Brain microvascular endothelial cell (primary cell): ENCODE results near the gene TCF7L2.

Experiments
- DNase-seq: peaks from one replicate; pipeline ENCODE4 v3.0.0-alpha.2; 2020
- H3K27ac ChIP-seq: fragments of 250-450 bp; sonication (Bioruptor Pico); 2 replicates; pipeline ENCODE4 v1.5.1; 2020; ENCODE audit warnings: mild to moderate bottlenecking, moderate library complexity
- H3K27me3 ChIP-seq: fragments of 250-450 bp; sonication (Bioruptor Pico); replicated peaks from 2 replicates; pipeline ENCODE4 v1.5.1; 2020; ENCODE audit warnings: mild to moderate bottlenecking
- H3K36me3 ChIP-seq: fragments of 250-450 bp; sonication (Bioruptor Pico); replicated peaks from 2 replicates; pipeline ENCODE4 v1.5.1; 2020; ENCODE audit warnings: mild to moderate bottlenecking
- H3K4me3 ChIP-seq: 2 replicates; pipeline ENCODE4 v1.5.1; 2011; ENCODE audit warnings: low read depth, mild to moderate bottlenecking, control low read depth, low read length, moderate library complexity
- CTCF ChIP-seq: IDR thresholded peaks from 2 replicates; pipeline ENCODE4 v1.5.1; 2011; ENCODE audit warnings: low read depth, mild to moderate bottlenecking, moderate library complexity, low read length, control low read depth, inconsistent platforms; ENCODE audit errors: missing control alignments
- in situ Hi-C: cut with HindIII; loops from 2 replicates; pipeline ENCODE4 v1.10.0; 2017; ENCODE audit warnings: low sequenced_read_pairs, low pct_ligation_motif_present

Gene TCF7L2

GRCh38 chr10:113177936-113178335 lies 227.9 kb downstream of the TCF7L2 start:
- TF ChIP-seq CTCF, result no peak
- no peak for DNase-seq
- in situ Hi-C loops, result no loop called here
- no peak overlapping the region for H3K4me3 ChIP-seq
- no peaks in the 10 kb centered on the region for H3K27me3 ChIP-seq
- H3K36me3 ChIP-seq, result no peaks in the 10 kb centered on the region
- H3K27ac ChIP-seq, result no peak overlapping the region

GRCh38 chr10:113178771-113179170 lies 228.7 kb downstream of the TCF7L2 start:
- no peaks in the 10 kb centered on the region for H3K36me3 ChIP-seq

GRCh38 chr10:113179265-113179664 lies 229.2 kb downstream of the TCF7L2 start:
- no peak for DNase-seq
- H3K27ac ChIP-seq, result no peak overlapping the region
- no peak for TF ChIP-seq CTCF
- H3K36me3 ChIP-seq, result no peaks in the 10 kb centered on the region
- H3K27me3 ChIP-seq, result no peaks in the 10 kb centered on the region
- H3K4me3 ChIP-seq, result no peak overlapping the region
- in situ Hi-C loops, result no loop called here

More at GRCh38 chr10:113178771-113179170, 228.7 kb downstream of the TCF7L2 start:
- H3K27ac ChIP-seq, result no peak overlapping the region
- no peak for DNase-seq
- TF ChIP-seq CTCF, result no peak
- H3K27me3 ChIP-seq, result no peaks in the 10 kb centered on the region
- in situ Hi-C loops, result no loop called here
- no peak overlapping the region for H3K4me3 ChIP-seq

GRCh38 chr10:113179966-113180365 lies 229.9 kb downstream of the TCF7L2 start:
- in situ Hi-C loops, result no loop called here
- DNase-seq, result no peak
- TF ChIP-seq CTCF, result no peak
- H3K27ac ChIP-seq, result no peak overlapping the region
- no peaks in the 10 kb centered on the region for H3K27me3 ChIP-seq
- no peaks in the 10 kb centered on the region for H3K36me3 ChIP-seq
- no peak overlapping the region for H3K4me3 ChIP-seq

- H3K4me3 ChIP-seq, result no peak overlapping the region
- H3K27ac ChIP-seq, result no peak overlapping the region
- no peak for DNase-seq
- in situ Hi-C loops, result no loop called here
- TF ChIP-seq CTCF, result no peak
- no peaks in the 10 kb centered on the region for H3K27me3 ChIP-seq
- no peaks in the 10 kb centered on the region for H3K36me3 ChIP-seq
These were observed 230.5 kb downstream of the TCF7L2 start for GRCh38 chr10:113180401-113181154.

- DNase-seq, result no peak
- H3K27me3 ChIP-seq, result no peaks in the 10 kb centered on the region
- in situ Hi-C loops, result no loop called here
- no peak overlapping the region for H3K27ac ChIP-seq
- H3K4me3 ChIP-seq, result no peak overlapping the region
- no peak for TF ChIP-seq CTCF
- no peaks in the 10 kb centered on the region for H3K36me3 ChIP-seq
These were observed 232.1 kb downstream of the TCF7L2 start for GRCh38 chr10:113182154-113182553.
